H9 (cell line): Measurements from ENCODE around the gene COL23A1. TPM values are rescaled to one million over a fixed set of nuclear protein-coding genes. Genes with fewer than 3 reads are reported as not detected.

Experiments used
- DNase-seq: peaks from one replicate; pipeline ENCODE4 v3.0.0-alpha.2; 2017
- H2AFZ ChIP-seq: one replicate; pipeline ENCODE4 v1.6.1; 2013; ENCODE audit warnings: mild to moderate bottlenecking, low read length, control low read depth, moderate library complexity
- H2AK5ac ChIP-seq: 2 replicates; pipeline ENCODE4 v1.6.1; 2013; ENCODE audit warnings: low read length, control low read depth, mixed read lengths; ENCODE audit not compliant: insufficient read length
- H2BK120ac ChIP-seq: one replicate; pipeline ENCODE4 v1.6.1; 2013; ENCODE audit warnings: low read depth, mild to moderate bottlenecking, low read length, control low read depth, inconsistent platforms; ENCODE audit not compliant: poor library complexity, severe bottlenecking
- H2BK12ac ChIP-seq: 2 replicates; pipeline ENCODE4 v1.6.1; 2013; ENCODE audit warnings: low read length, control low read depth, mixed read lengths, low read depth; ENCODE audit not compliant: insufficient read length
- H2BK15ac ChIP-seq: 2 replicates; pipeline ENCODE4 v1.6.1; 2013; ENCODE audit warnings: low read depth, low read length, control low read depth
- H2BK20ac ChIP-seq: one replicate; pipeline ENCODE4 v1.6.1; 2013; ENCODE audit warnings: low read depth, mild to moderate bottlenecking, low read length, control low read depth, inconsistent platforms; ENCODE audit not compliant: poor library complexity, severe bottlenecking
- H2BK5ac ChIP-seq: 2 replicates; pipeline ENCODE4 v1.6.1; 2013; ENCODE audit warnings: low read length, control low read depth, mixed read lengths; ENCODE audit not compliant: insufficient read length
- H3K14ac ChIP-seq: 2 replicates; pipeline ENCODE4 v1.6.1; 2013; ENCODE audit warnings: low read length, control low read depth; ENCODE audit not compliant: insufficient read depth
- H3K18ac ChIP-seq: 2 replicates; pipeline ENCODE4 v1.6.1; 2013; ENCODE audit warnings: low read depth, mild to moderate bottlenecking, mixed read lengths, low read length, control low read depth; ENCODE audit not compliant: insufficient read length
- H3K23ac ChIP-seq: 2 replicates; pipeline ENCODE4 v1.6.1; 2013; ENCODE audit warnings: low read length, control low read depth, mixed read lengths, low read depth; ENCODE audit not compliant: insufficient read length
- H3K23me2 ChIP-seq: 2 replicates; pipeline ENCODE4 v1.6.1; 2013; ENCODE audit warnings: low read depth, mild to moderate bottlenecking, mixed read lengths, low read length, control low read depth; ENCODE audit not compliant: insufficient read length, poor library complexity, severe bottlenecking
- H3K27ac ChIP-seq: 2 replicates; pipeline ENCODE4 v1.5.1; 2013; ENCODE audit warnings: low read length, control low read depth, mixed read lengths, low read depth; ENCODE audit not compliant: insufficient read length
- H3K27me3 ChIP-seq: 2 replicates; pipeline ENCODE4 v1.6.1; 2013; ENCODE audit warnings: low read length, control low read depth, inconsistent platforms; ENCODE audit not compliant: insufficient read depth
- H3K4ac ChIP-seq: 2 replicates; pipeline ENCODE4 v1.6.1; 2013; ENCODE audit warnings: low read depth, mild to moderate bottlenecking, control low read depth, inconsistent platforms, low read length, moderate library complexity
- H3K4me1 ChIP-seq: 2 replicates; pipeline ENCODE4 v1.6.1; 2013; ENCODE audit warnings: low read length, control low read depth, inconsistent platforms; ENCODE audit not compliant: insufficient read depth
- H3K4me2 ChIP-seq: 2 replicates; pipeline ENCODE4 v1.6.1; 2013; ENCODE audit warnings: low read length, control low read depth, mixed read lengths; ENCODE audit not compliant: insufficient read length, insufficient read depth
- H3K56ac ChIP-seq: 2 replicates; pipeline ENCODE4 v1.6.1; 2013; ENCODE audit warnings: low read depth, mild to moderate bottlenecking, mixed read lengths, low read length, control low read depth; ENCODE audit not compliant: insufficient read length
- H3K79me1 ChIP-seq: 2 replicates; pipeline ENCODE4 v1.6.1; 2013; ENCODE audit warnings: low read depth, mild to moderate bottlenecking, moderate library complexity, low read length, control low read depth, inconsistent platforms; ENCODE audit not compliant: insufficient read depth, poor library complexity, severe bottlenecking
- H3K79me2 ChIP-seq: 2 replicates; pipeline ENCODE4 v1.6.1; 2013; ENCODE audit warnings: low read length, control low read depth, inconsistent platforms; ENCODE audit not compliant: insufficient read depth
- H3K9ac ChIP-seq: 2 replicates; pipeline ENCODE4 v1.6.1; 2013; ENCODE audit warnings: low read length, control low read depth, mixed read lengths; ENCODE audit not compliant: insufficient read length; ENCODE audit errors: extremely low read depth
- H3K9me3 ChIP-seq: one replicate; pipeline ENCODE4 v1.6.1; 2013; ENCODE audit warnings: low read depth, low read length, inconsistent platforms; ENCODE audit not compliant: control insufficient read depth
- H3T11ph ChIP-seq: one replicate; pipeline ENCODE4 v1.6.1; 2013; ENCODE audit warnings: mild to moderate bottlenecking, low read length, control low read depth, inconsistent platforms
- H4K20me1 ChIP-seq: one replicate; pipeline ENCODE4 v1.6.1; 2013; ENCODE audit not compliant: control insufficient read depth, insufficient read length, insufficient read depth
- H4K5ac ChIP-seq: 2 replicates; pipeline ENCODE4 v1.6.1; 2013; ENCODE audit warnings: low read depth, mild to moderate bottlenecking, mixed read lengths, low read length, control low read depth; ENCODE audit not compliant: insufficient read length
- H4K8ac ChIP-seq: replicated peaks from 2 replicates; pipeline ENCODE4 v1.6.1; 2013; ENCODE audit warnings: low read length, control low read depth, mixed read lengths, low read depth; ENCODE audit not compliant: insufficient read length
- H4K91ac ChIP-seq: 2 replicates; pipeline ENCODE4 v1.6.1; 2013; ENCODE audit warnings: low read depth, mild to moderate bottlenecking, moderate library complexity, mixed read lengths, low read length, control low read depth; ENCODE audit not compliant: insufficient read length
- H3K27ac Mint-ChIP-seq, 3 experiments: 2 replicates in 2 of 3; 3 replicates in 1 of 3; pipeline ENCODE4 v1.8.0; 2020 to 2021; ENCODE audit warnings: mixed read lengths in 3 of 3, mild to moderate bottlenecking in 1 of 3, moderate library complexity in 1 of 3
- H3K27me3 Mint-ChIP-seq: 2 replicates; pipeline ENCODE4 v1.8.0; 2021; ENCODE audit warnings: low read depth, mild to moderate bottlenecking, moderate library complexity, mixed read lengths
- H3K36me3 Mint-ChIP-seq, 3 experiments: 2 replicates in 2 of 3; 3 replicates in 1 of 3; pipeline ENCODE4 v1.8.0; 2020 to 2021; ENCODE audit warnings: low read depth in 3 of 3, mixed read lengths in 3 of 3; ENCODE audit not compliant: insufficient read depth in 1 of 3
- H3K4me1 Mint-ChIP-seq, 2 experiments: 2 replicates each; pipeline ENCODE4 v1.8.0; 2020; ENCODE audit warnings: mixed read lengths in 2 of 2
- H3K4me3 Mint-ChIP-seq, 2 experiments: 2 replicates in 1 of 2; 3 replicates in 1 of 2; pipeline ENCODE4 v1.8.0; 2020 to 2021; ENCODE audit warnings: mild to moderate bottlenecking in 2 of 2, mixed read lengths in 2 of 2, moderate library complexity in 1 of 2
- H3K9me3 Mint-ChIP-seq, 2 experiments: 2 replicates in 1 of 2; 3 replicates in 1 of 2; pipeline ENCODE4 v1.8.0; 2020; ENCODE audit warnings: mild to moderate bottlenecking in 2 of 2, mixed read lengths in 2 of 2, moderate library complexity in 1 of 2
- WGBS: extraction: QIAGEN DNeasy Blood & Tissue Kit; methylation state at CpG from one replicate; pipeline ENCODE4 v1.1.7; 2013; ENCODE audit warnings: missing lambda C conversion rate, low lambda C conversion rate, mixed read lengths; ENCODE audit not compliant: insufficient read length; ENCODE audit errors: extremely low coverage; 5-methylcytosine and 5-hydroxymethylcytosine counted together
- total RNA-seq: library from RNA; stranded (reverse); gene quantifications from 2 replicates; pipeline ENCODE4 v1.2.1, GENCODE V29; 2021
- TF ChIP-seq, protein P1 (sequence below): fragments of 200-600 bp; sonication (generic); conservative IDR thresholded peaks from 3 replicates; pipeline ENCODE4 v1.8.0; 2021; ENCODE audit warnings: antibody characterized with exemption, mild to moderate bottlenecking

Gene COL23A1
- total RNA-seq, 1 experiment from 2014 or later: 2.6 TPM

DNA sequence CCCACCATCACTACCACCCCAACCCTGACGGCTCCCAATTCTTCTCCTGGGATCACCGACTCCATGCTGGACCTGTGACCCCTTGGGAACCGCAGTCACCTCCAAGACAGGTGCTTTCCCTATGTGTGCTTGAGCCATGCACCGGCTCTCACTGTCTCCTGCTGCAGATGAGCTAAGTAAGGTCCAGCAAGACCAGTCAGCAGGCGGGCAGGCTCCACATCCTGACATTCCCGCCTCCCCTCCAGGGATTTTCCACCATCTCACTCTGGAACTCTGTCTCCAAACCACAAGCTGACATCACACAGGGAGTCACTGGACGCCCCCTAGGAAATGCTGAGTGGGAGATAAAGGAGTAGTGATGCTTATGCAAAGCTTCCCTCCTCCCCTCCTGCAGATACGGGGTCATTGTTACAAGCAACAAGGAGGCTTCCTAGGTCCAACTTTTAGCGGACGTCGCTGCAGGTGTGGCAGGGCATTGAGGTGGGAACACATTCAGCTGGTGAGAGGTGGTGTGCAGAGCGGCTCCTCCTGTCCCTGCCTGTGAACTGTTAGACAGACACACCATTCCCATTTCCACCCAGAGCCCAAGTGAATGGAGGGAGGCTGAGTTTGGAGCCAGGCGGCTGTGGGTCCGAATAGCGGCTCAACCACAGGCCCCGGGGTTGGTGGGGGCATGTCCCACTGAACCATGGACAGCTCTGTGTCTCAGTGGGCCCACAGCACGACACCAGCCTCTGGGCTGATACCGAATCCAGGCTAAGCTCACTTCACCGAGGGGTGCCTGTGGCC is 228.3 kb downstream of the COL23A1 start:
- no peaks in the 10 kb centered on the region for H3K79me2 ChIP-seq
- H4K91ac ChIP-seq: no peak overlapping the region
- peaks cover 0 to 3% (median 0%) of the 10 kb centered on the region in 3 experiments; a peak in 2 of 7 replicates for H3K36me3 Mint-ChIP-seq
- H3K18ac ChIP-seq: no peak overlapping the region
- no peaks in the 10 kb centered on the region for H3K9me3 ChIP-seq
- no peaks in the 10 kb centered on the region for H4K20me1 ChIP-seq
- no peak overlapping the region for H3K27ac ChIP-seq
- no peak overlapping the region for H3K56ac ChIP-seq
- H3K27me3 ChIP-seq: no peaks in the 10 kb centered on the region
- no peaks in the 10 kb centered on the region for H3K79me1 ChIP-seq
- H3K23me2 ChIP-seq: no peaks in the 10 kb centered on the region
- no peak overlapping the region for H2BK5ac ChIP-seq
- no peak overlapping the region for H3K9ac ChIP-seq
- no peak for DNase-seq
- peaks cover 0 to 7% of the 10 kb centered on the region in 2 experiments; a peak in 3 of 5 replicates for H3K9me3 Mint-ChIP-seq
- no peak overlapping the region for H2BK12ac ChIP-seq
- H3K4me3 Mint-ChIP-seq: no peak overlapping the region; a peak in 1 of 5 replicates
- no peak overlapping the region for H2BK120ac ChIP-seq
- no peak overlapping the region for H2BK15ac ChIP-seq
- H3K14ac ChIP-seq: no peak overlapping the region
- H2BK20ac ChIP-seq: no peak overlapping the region
- H2AFZ ChIP-seq: no peak overlapping the region
- TF ChIP-seq, protein P1, sequence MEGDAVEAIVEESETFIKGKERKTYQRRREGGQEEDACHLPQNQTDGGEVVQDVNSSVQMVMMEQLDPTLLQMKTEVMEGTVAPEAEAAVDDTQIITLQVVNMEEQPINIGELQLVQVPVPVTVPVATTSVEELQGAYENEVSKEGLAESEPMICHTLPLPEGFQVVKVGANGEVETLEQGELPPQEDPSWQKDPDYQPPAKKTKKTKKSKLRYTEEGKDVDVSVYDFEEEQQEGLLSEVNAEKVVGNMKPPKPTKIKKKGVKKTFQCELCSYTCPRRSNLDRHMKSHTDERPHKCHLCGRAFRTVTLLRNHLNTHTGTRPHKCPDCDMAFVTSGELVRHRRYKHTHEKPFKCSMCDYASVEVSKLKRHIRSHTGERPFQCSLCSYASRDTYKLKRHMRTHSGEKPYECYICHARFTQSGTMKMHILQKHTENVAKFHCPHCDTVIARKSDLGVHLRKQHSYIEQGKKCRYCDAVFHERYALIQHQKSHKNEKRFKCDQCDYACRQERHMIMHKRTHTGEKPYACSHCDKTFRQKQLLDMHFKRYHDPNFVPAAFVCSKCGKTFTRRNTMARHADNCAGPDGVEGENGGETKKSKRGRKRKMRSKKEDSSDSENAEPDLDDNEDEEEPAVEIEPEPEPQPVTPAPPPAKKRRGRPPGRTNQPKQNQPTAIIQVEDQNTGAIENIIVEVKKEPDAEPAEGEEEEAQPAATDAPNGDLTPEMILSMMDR: no peak
- no peak overlapping the region for H3T11ph ChIP-seq
- no peak overlapping the region for H2AK5ac ChIP-seq
- no peak overlapping the region for H3K4ac ChIP-seq
- no peak overlapping the region for H3K4me2 ChIP-seq
- no peaks in the 10 kb centered on the region for H3K4me1 ChIP-seq
- H4K5ac ChIP-seq: no peak overlapping the region
- H3K23ac ChIP-seq: no peak overlapping the region
- peaks cover 4% of the 10 kb centered on the region for H3K27me3 Mint-ChIP-seq
- no CpG with 5 or more reads among the region's 19 CpGs for WGBS
- no peak overlapping the region for H4K8ac ChIP-seq
- 0 out of 7 replicates have a peak overlapping the region, but pooled peaks of 1 of the 3 experiments have one; percentile 23 for H3K27ac Mint-ChIP-seq
- peaks cover 34 to 53% of the 10 kb centered on the region in 2 experiments for H3K4me1 Mint-ChIP-seq
